Suprapubic skin (tissue), 4 donors: ENCODE data around the gene ADGRD1. TPM values are rescaled to one million over a fixed set of nuclear protein-coding genes. Genes with fewer than 3 reads are reported as not detected.

Experiments
- DNase-seq, 2 donors: peaks; one replicate each; pipeline ENCODE4 v3.0.0-alpha.2; 2019; ENCODE audit warnings: low spot score in 2 of 2
- H3K27ac ChIP-seq: fragments of 200-600 bp; sonication (generic); one replicate; pipeline ENCODE4 v1.5.1; 2019
- H3K27me3 ChIP-seq: fragments of 200-600 bp; sonication (generic); one replicate; pipeline ENCODE4 v1.5.1; 2019
- H3K36me3 ChIP-seq: fragments of 200-600 bp; sonication (generic); one replicate; pipeline ENCODE4 v1.5.1; 2019
- H3K4me1 ChIP-seq: fragments of 200-600 bp; sonication (generic); one replicate; pipeline ENCODE4 v1.5.1; 2019
- H3K4me3 ChIP-seq: fragments of 200-600 bp; sonication (generic); one replicate; pipeline ENCODE4 v1.5.1; 2019; ENCODE audit warnings: mild to moderate bottlenecking
- H3K9me3 ChIP-seq: fragments of 200-600 bp; sonication (generic); one replicate; pipeline ENCODE4 v1.5.1; 2019
- CTCF ChIP-seq, 2 donors: fragments of 200-600 bp in 1 of 2; fragments of 450-650 bp in 1 of 2; sonication (generic) in 1 of 2; IDR thresholded peaks; one replicate each; pipeline ENCODE4 v1.5.1; 2016 to 2019; ENCODE audit warnings: antibody characterized with exemption in 2 of 2, mild to moderate bottlenecking in 1 of 2, moderate library complexity in 1 of 2
- EP300 ChIP-seq: sonication (generic); formaldehyde crosslinking; IDR thresholded peaks from one replicate; pipeline ENCODE4 v1.6.1; 2017; ENCODE audit warnings: antibody characterized with exemption
- POLR2A ChIP-seq, 2 donors: fragments of 450-650 bp; IDR thresholded peaks; one replicate each; pipeline ENCODE4 v1.6.1; 2017; ENCODE audit warnings: antibody characterized with exemption in 2 of 2, mild to moderate bottlenecking in 2 of 2, moderate library complexity in 2 of 2
- POLR2AphosphoS5 ChIP-seq, 3 donors: sonication (generic); formaldehyde crosslinking; IDR thresholded peaks; one replicate each; pipeline ENCODE4 v1.6.1; 2017; ENCODE audit warnings: antibody characterized with exemption in 3 of 3
- WGBS: methylation state at CpG from one replicate; pipeline ENCODE4 v1.1.5; 2018; 5-methylcytosine and 5-hydroxymethylcytosine counted together
- total RNA-seq, 4 donors: library from RNA; depleted of rRNA; stranded (reverse); fragments of >200 nt; gene quantifications; one replicate each; pipeline ENCODE4 v1.1.0, GENCODE V29; 2016

Gene ADGRD1
- total RNA-seq, 4 donors from 2014 or later: 4.2 to 12.4 (median 10.4) TPM

- H3K4me3 ChIP-seq: no peak overlapping the region
- no peak overlapping the region for H3K27ac ChIP-seq
- 78% methylated on average over 25 of the region's 27 CpGs for WGBS
- DNase-seq: peak; percentile 60 to 70
- H3K36me3 ChIP-seq: no peaks in the 10 kb centered on the region
- TF ChIP-seq POLR2A (IDR thresholded peaks at IDR 0.05): no peak
- no peak for TF ChIP-seq CTCF (IDR thresholded peaks at IDR 0.05)
- TF ChIP-seq EP300: no peak
- no peak for TF ChIP-seq POLR2AphosphoS5 (IDR thresholded peaks at IDR 0.05)
- H3K9me3 ChIP-seq: no peaks in the 10 kb centered on the region
- H3K27me3 ChIP-seq: peaks cover 16% of the 10 kb centered on the region
- H3K4me1 ChIP-seq: peaks cover 6% of the 10 kb centered on the region
Observed at GRCh38 chr12:131105736-131106348, 152.1 kb downstream of the ADGRD1 start.

GRCh38 chr12:131106349-131106941, 152.7 kb downstream of the ADGRD1 start:
- Histone ChIP-seq H3K4me1 (peaks cover 12% of the 10 kb centered on the region), H3K36me3 (no peaks in the 10 kb centered on the region), H3K27me3 (peaks cover 16% of the 10 kb centered on the region), H3K27ac (no peak overlapping the region), H3K4me3 (no peak overlapping the region), H3K9me3 (no peaks in the 10 kb centered on the region)
- 77% methylated on average over 4 of the region's 6 CpGs for WGBS
- TF ChIP-seq POLR2AphosphoS5 (IDR thresholded peaks at IDR 0.05): no peak
- TF ChIP-seq CTCF (IDR thresholded peaks at IDR 0.05): no peak
- TF ChIP-seq EP300: no peak
- no peak for TF ChIP-seq POLR2A (IDR thresholded peaks at IDR 0.05)
- peak; percentile 20 to 34 for DNase-seq

- WGBS: 97% methylated on average over 8 of the region's 10 CpGs
- no peak overlapping the region for H3K27ac ChIP-seq
- no peak overlapping the region for H3K4me3 ChIP-seq
- peaks cover 16% of the 10 kb centered on the region for H3K27me3 ChIP-seq
- H3K36me3 ChIP-seq: no peaks in the 10 kb centered on the region
- H3K4me1 ChIP-seq: peaks cover 22% of the 10 kb centered on the region
- peak in 1 of 2 donors; percentile 46 for DNase-seq
- TF ChIP-seq EP300: no peak
- no peak for TF ChIP-seq CTCF (IDR thresholded peaks at IDR 0.05)
- no peak for TF ChIP-seq POLR2A (IDR thresholded peaks at IDR 0.05)
- TF ChIP-seq POLR2AphosphoS5 (IDR thresholded peaks at IDR 0.05): no peak
- H3K9me3 ChIP-seq: no peaks in the 10 kb centered on the region
Observed at GRCh38 chr12:131108177-131108955, 154.7 kb downstream of the ADGRD1 start.

GRCh38 chr12:131111446-131111845, 157.7 kb downstream of the ADGRD1 start:
- Histone ChIP-seq H3K4me3 (no peak overlapping the region), H3K4me1 (peaks cover 36% of the 10 kb centered on the region), H3K27ac (no peak overlapping the region), H3K9me3 (no peaks in the 10 kb centered on the region), H3K27me3 (peaks cover 6% of the 10 kb centered on the region), H3K36me3 (no peaks in the 10 kb centered on the region)
- 78% methylated on average over 3 of the region's 3 CpGs for WGBS
- DNase-seq: no peak
- TF ChIP-seq EP300 (no peak), POLR2A (IDR thresholded peaks at IDR 0.05) (no peak), POLR2AphosphoS5 (IDR thresholded peaks at IDR 0.05) (no peak), CTCF (IDR thresholded peaks at IDR 0.05) (no peak)

GRCh38 chr12:131112021-131112420, 158.3 kb downstream of the ADGRD1 start:
- peak in 1 of 2 donors; percentile 58 for DNase-seq
- Histone ChIP-seq H3K27ac (peak overlapping the region; percentile 62), H3K36me3 (no peaks in the 10 kb centered on the region), H3K4me3 (no peak overlapping the region), H3K4me1 (peaks cover 38% of the 10 kb centered on the region), H3K27me3 (peaks cover under 1% of the 10 kb centered on the region), H3K9me3 (no peaks in the 10 kb centered on the region)
- WGBS: 62% methylated on average over 1 of the region's 1 CpG
- TF ChIP-seq POLR2A (IDR thresholded peaks at IDR 0.05): no peak
- TF ChIP-seq POLR2AphosphoS5 (IDR thresholded peaks at IDR 0.05): peak in 1 of 3 donors; percentile 20
